Suprapubic skin (tissue), 4 donors: ENCODE results near the gene CAMTA1. TPM values are rescaled to one million over a fixed set of nuclear protein-coding genes. Genes with fewer than 3 reads are reported as not detected.

ENCODE experiments used
- DNase-seq, 2 donors: peaks; one replicate each; pipeline ENCODE4 v3.0.0-alpha.2; 2019; ENCODE audit warnings: low spot score in 2 of 2
- H3K27ac ChIP-seq: fragments of 200-600 bp; sonication (generic); one replicate; pipeline ENCODE4 v1.5.1; 2019
- H3K27me3 ChIP-seq: fragments of 200-600 bp; sonication (generic); one replicate; pipeline ENCODE4 v1.5.1; 2019
- H3K36me3 ChIP-seq: fragments of 200-600 bp; sonication (generic); one replicate; pipeline ENCODE4 v1.5.1; 2019
- H3K4me1 ChIP-seq: fragments of 200-600 bp; sonication (generic); one replicate; pipeline ENCODE4 v1.5.1; 2019
- H3K4me3 ChIP-seq: fragments of 200-600 bp; sonication (generic); one replicate; pipeline ENCODE4 v1.5.1; 2019; ENCODE audit warnings: mild to moderate bottlenecking
- H3K9me3 ChIP-seq: fragments of 200-600 bp; sonication (generic); one replicate; pipeline ENCODE4 v1.5.1; 2019
- EP300 ChIP-seq: sonication (generic); formaldehyde crosslinking; IDR thresholded peaks from one replicate; pipeline ENCODE4 v1.6.1; 2017; ENCODE audit warnings: antibody characterized with exemption
- POLR2A ChIP-seq, 2 donors: fragments of 450-650 bp; IDR thresholded peaks; one replicate each; pipeline ENCODE4 v1.6.1; 2017; ENCODE audit warnings: antibody characterized with exemption in 2 of 2, mild to moderate bottlenecking in 2 of 2, moderate library complexity in 2 of 2
- POLR2AphosphoS5 ChIP-seq, 3 donors: sonication (generic); formaldehyde crosslinking; IDR thresholded peaks; one replicate each; pipeline ENCODE4 v1.6.1; 2017; ENCODE audit warnings: antibody characterized with exemption in 3 of 3
- WGBS: methylation state at CpG from one replicate; pipeline ENCODE4 v1.1.5; 2018; 5-methylcytosine and 5-hydroxymethylcytosine counted together
- total RNA-seq, 4 donors: library from RNA; depleted of rRNA; stranded (reverse); fragments of >200 nt; gene quantifications; one replicate each; pipeline ENCODE4 v1.1.0, GENCODE V29; 2016
- TF ChIP-seq, protein P1 (sequence below), 2 donors: fragments of 200-600 bp in 1 of 2; fragments of 450-650 bp in 1 of 2; sonication (generic) in 1 of 2; IDR thresholded peaks; one replicate each; pipeline ENCODE4 v1.5.1; 2016 to 2019; ENCODE audit warnings: antibody characterized with exemption in 2 of 2, mild to moderate bottlenecking in 1 of 2, moderate library complexity in 1 of 2

Gene CAMTA1
- total RNA-seq, 4 donors from 2014 or later = 40.4 to 54.1 (median 46.6) TPM

DNA sequence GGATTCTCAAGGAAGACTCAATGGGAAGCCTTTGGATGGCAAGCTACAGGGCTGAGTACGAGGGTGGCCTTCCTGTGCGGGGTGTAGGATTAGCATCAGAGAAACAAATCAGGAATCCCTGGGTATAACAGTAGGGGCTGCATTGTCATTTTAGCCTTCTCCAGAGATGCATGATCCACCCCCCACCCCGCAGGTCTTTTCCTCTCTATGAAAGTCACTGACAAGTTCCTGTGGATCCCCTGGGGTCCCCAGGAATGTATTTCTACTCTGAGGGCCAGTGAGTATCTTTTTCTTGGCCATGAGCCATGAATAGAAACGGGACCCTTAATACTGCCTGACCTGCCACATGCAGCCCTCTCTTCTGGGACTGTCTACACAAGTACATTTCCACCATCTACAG is 512.9 kb downstream of the CAMTA1 start:
- Histone ChIP-seq H3K27me3 (peaks cover 8% of the 10 kb centered on the region), H3K9me3 (no peaks in the 10 kb centered on the region), H3K36me3 (no peaks in the 10 kb centered on the region), H3K27ac (no peak overlapping the region), H3K4me3 (no peak overlapping the region), H3K4me1 (peaks cover 8% of the 10 kb centered on the region)
- 76% methylated on average over 4 of the region's 4 CpGs for WGBS
- no peak for DNase-seq
- TF ChIP-seq EP300 (no peak), POLR2AphosphoS5 (IDR thresholded peaks at IDR 0.05) (no peak), POLR2A (IDR thresholded peaks at IDR 0.05) (no peak)
- TF ChIP-seq, protein P1, sequence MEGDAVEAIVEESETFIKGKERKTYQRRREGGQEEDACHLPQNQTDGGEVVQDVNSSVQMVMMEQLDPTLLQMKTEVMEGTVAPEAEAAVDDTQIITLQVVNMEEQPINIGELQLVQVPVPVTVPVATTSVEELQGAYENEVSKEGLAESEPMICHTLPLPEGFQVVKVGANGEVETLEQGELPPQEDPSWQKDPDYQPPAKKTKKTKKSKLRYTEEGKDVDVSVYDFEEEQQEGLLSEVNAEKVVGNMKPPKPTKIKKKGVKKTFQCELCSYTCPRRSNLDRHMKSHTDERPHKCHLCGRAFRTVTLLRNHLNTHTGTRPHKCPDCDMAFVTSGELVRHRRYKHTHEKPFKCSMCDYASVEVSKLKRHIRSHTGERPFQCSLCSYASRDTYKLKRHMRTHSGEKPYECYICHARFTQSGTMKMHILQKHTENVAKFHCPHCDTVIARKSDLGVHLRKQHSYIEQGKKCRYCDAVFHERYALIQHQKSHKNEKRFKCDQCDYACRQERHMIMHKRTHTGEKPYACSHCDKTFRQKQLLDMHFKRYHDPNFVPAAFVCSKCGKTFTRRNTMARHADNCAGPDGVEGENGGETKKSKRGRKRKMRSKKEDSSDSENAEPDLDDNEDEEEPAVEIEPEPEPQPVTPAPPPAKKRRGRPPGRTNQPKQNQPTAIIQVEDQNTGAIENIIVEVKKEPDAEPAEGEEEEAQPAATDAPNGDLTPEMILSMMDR (IDR thresholded peaks at IDR 0.05) = no peak

DNA sequence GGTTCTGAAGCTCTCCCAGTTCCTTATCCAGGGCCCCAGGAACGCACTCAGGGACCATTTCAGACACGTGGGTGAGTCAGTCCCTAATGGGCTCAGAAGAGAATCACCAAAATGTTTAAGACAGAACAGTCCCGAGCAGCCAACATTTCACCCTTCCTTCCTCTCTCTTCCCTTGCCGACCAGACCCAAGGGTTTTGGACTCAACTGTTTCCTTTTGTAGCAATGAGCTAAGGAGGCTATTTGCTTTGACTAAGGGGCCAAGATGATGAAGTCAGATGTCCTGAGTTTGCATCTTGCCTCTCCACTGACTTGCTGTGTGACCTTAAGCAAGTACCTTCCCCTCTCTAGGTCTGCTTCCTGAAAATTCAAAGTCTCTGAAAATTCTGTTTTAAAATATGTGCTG is 513.5 kb downstream of the CAMTA1 start:
- no peaks in the 10 kb centered on the region for H3K9me3 ChIP-seq
- no peak overlapping the region for H3K27ac ChIP-seq
- peaks cover 8% of the 10 kb centered on the region for H3K4me1 ChIP-seq
- DNase-seq = peak in 1 of 2 donors; percentile 9
- no peak for TF ChIP-seq POLR2A (IDR thresholded peaks at IDR 0.05)
- no peak for TF ChIP-seq EP300
- no peak for TF ChIP-seq POLR2AphosphoS5 (IDR thresholded peaks at IDR 0.05)
- TF ChIP-seq, protein P1 (IDR thresholded peaks at IDR 0.05) = no peak
- WGBS = 64% methylated on average over 4 of the region's 4 CpGs
- no peaks in the 10 kb centered on the region for H3K36me3 ChIP-seq
- peaks cover 5% of the 10 kb centered on the region for H3K27me3 ChIP-seq
- H3K4me3 ChIP-seq = no peak overlapping the region

DNA sequence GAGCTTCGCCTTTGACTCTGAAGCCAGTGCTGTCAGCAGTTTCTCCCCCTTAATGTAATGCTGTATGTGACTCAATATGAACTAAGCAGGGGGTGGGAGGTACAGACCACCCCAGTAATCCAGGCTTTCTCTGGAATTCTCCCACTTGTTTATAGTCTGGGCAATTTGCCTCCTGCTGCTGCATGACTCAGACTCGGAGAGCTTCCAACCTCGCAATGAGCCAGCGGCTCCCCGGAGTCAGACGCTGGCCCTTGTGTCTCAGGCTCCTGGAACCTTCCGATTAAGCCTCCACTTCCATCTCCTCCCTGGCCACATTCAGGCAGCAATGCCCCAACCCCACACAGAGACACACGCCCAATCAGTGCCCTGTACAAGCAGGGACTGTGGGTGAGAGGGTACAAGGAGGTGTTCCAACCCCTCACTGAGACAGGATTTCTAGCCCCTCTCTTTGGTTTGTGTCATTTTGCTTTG is 514.1 kb downstream of the CAMTA1 start:
- Histone ChIP-seq H3K9me3 (no peaks in the 10 kb centered on the region), H3K27me3 (no peaks in the 10 kb centered on the region), H3K27ac (no peak overlapping the region), H3K4me1 (peaks cover 8% of the 10 kb centered on the region), H3K36me3 (no peaks in the 10 kb centered on the region), H3K4me3 (no peak overlapping the region)
- peak in 1 of 2 donors; percentile 49 for DNase-seq
- 9% methylated on average over 8 of the region's 8 CpGs for WGBS
- no peak for TF ChIP-seq POLR2AphosphoS5 (IDR thresholded peaks at IDR 0.05)
- TF ChIP-seq POLR2A (IDR thresholded peaks at IDR 0.05) = no peak

DNA sequence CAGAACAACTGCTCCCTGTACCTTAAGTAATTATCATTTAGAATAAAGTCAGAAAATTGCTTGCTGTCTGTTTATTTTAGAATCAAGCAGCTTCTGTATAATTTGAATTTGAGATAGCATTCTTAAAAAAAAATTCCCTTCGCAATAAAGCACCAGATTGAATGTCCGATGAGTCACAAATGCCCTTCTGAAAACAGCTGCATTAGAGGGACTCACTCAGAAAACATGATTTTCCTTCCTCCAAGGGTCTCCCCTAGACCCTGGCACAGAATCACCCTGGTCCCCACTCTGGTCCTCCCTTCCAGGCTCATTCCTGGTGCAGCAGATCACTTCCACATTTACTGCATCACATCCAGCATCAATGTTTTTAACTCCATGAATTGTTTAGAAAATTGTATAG is 514.7 kb downstream of the CAMTA1 start:
- WGBS = 66% methylated on average over 2 of the region's 2 CpGs
- H3K9me3 ChIP-seq = no peaks in the 10 kb centered on the region
- H3K4me3 ChIP-seq = no peak overlapping the region
- H3K27me3 ChIP-seq = no peaks in the 10 kb centered on the region
- TF ChIP-seq POLR2A (IDR thresholded peaks at IDR 0.05) (no peak), EP300 (no peak), POLR2AphosphoS5 (IDR thresholded peaks at IDR 0.05) (no peak)
- TF ChIP-seq, protein P1 (IDR thresholded peaks at IDR 0.05) = no peak
- no peaks in the 10 kb centered on the region for H3K36me3 ChIP-seq
- H3K27ac ChIP-seq = no peak overlapping the region
- peaks cover 8% of the 10 kb centered on the region for H3K4me1 ChIP-seq
- DNase-seq = peak in 1 of 2 donors; percentile 16

DNA sequence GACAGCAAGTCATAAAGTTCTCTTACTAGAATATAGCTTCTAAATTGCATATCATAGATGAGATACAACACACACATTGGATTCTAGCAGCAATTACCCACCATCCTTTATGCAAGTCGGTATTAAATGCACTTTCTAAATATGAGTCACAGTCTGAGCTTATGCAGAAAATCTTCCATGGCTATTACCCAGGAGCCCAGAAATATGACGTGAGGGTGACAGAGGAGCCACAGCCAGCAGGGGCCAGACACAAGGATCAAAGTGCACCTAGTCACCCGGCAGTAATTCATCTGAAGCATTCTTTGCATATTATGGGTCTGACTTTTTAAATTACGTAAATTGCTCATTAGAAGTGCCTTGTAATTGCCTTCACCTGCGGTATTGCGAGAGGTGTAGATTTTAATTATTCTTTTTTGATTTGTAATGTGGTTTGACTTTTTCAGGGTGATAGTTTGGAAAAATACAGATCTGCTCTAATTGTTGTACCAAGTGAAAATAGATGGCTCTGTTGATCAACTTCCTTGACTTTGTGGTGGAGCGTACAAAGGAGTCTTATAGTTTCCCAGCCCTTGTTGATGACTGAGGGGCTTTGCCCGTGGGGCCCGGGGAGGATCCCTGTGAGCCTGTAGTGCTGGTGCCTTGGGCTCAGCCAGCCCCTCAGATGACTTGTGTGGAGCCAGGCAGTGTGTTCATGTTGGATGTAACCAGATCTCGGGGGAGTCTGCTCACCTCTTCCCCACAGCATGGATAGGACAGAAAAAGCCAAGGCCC is 515.8 kb downstream of the CAMTA1 start:
- TF ChIP-seq, protein P1 (IDR thresholded peaks at IDR 0.05) = no peak
- TF ChIP-seq POLR2A (IDR thresholded peaks at IDR 0.05) (no peak), EP300 (no peak), POLR2AphosphoS5 (IDR thresholded peaks at IDR 0.05) (no peak)
- peak in 1 of 2 donors; percentile 48 for DNase-seq
- no peaks in the 10 kb centered on the region for H3K9me3 ChIP-seq
- no peak overlapping the region for H3K4me3 ChIP-seq
- H3K27ac ChIP-seq = no peak overlapping the region
- peaks cover 8% of the 10 kb centered on the region for H3K4me1 ChIP-seq
- H3K36me3 ChIP-seq = no peaks in the 10 kb centered on the region
- no peaks in the 10 kb centered on the region for H3K27me3 ChIP-seq
- WGBS = 77% methylated on average over 10 of the region's 10 CpGs
